H9 (cell line): ENCODE results near the gene DYNC1H1. TPM values are rescaled to one million over a fixed set of nuclear protein-coding genes. Genes with fewer than 3 reads are reported as not detected.

ENCODE experiments used
- DNase-seq: peaks from one replicate; pipeline ENCODE4 v3.0.0-alpha.2; 2017
- H2AFZ ChIP-seq: one replicate; pipeline ENCODE4 v1.6.1; 2013; ENCODE audit warnings: mild to moderate bottlenecking, low read length, control low read depth, moderate library complexity
- H2AK5ac ChIP-seq: 2 replicates; pipeline ENCODE4 v1.6.1; 2013; ENCODE audit warnings: low read length, control low read depth, mixed read lengths; ENCODE audit not compliant: insufficient read length
- H2BK120ac ChIP-seq: one replicate; pipeline ENCODE4 v1.6.1; 2013; ENCODE audit warnings: low read depth, mild to moderate bottlenecking, low read length, control low read depth, inconsistent platforms; ENCODE audit not compliant: poor library complexity, severe bottlenecking
- H2BK12ac ChIP-seq: 2 replicates; pipeline ENCODE4 v1.6.1; 2013; ENCODE audit warnings: low read length, control low read depth, mixed read lengths, low read depth; ENCODE audit not compliant: insufficient read length
- H2BK15ac ChIP-seq: 2 replicates; pipeline ENCODE4 v1.6.1; 2013; ENCODE audit warnings: low read depth, low read length, control low read depth
- H2BK20ac ChIP-seq: one replicate; pipeline ENCODE4 v1.6.1; 2013; ENCODE audit warnings: low read depth, mild to moderate bottlenecking, low read length, control low read depth, inconsistent platforms; ENCODE audit not compliant: poor library complexity, severe bottlenecking
- H2BK5ac ChIP-seq: 2 replicates; pipeline ENCODE4 v1.6.1; 2013; ENCODE audit warnings: low read length, control low read depth, mixed read lengths; ENCODE audit not compliant: insufficient read length
- H3K14ac ChIP-seq: 2 replicates; pipeline ENCODE4 v1.6.1; 2013; ENCODE audit warnings: low read length, control low read depth; ENCODE audit not compliant: insufficient read depth
- H3K18ac ChIP-seq: 2 replicates; pipeline ENCODE4 v1.6.1; 2013; ENCODE audit warnings: low read depth, mild to moderate bottlenecking, mixed read lengths, low read length, control low read depth; ENCODE audit not compliant: insufficient read length
- H3K23ac ChIP-seq: 2 replicates; pipeline ENCODE4 v1.6.1; 2013; ENCODE audit warnings: low read length, control low read depth, mixed read lengths, low read depth; ENCODE audit not compliant: insufficient read length
- H3K23me2 ChIP-seq: 2 replicates; pipeline ENCODE4 v1.6.1; 2013; ENCODE audit warnings: low read depth, mild to moderate bottlenecking, mixed read lengths, low read length, control low read depth; ENCODE audit not compliant: insufficient read length, poor library complexity, severe bottlenecking
- H3K27ac ChIP-seq: 2 replicates; pipeline ENCODE4 v1.5.1; 2013; ENCODE audit warnings: low read length, control low read depth, mixed read lengths, low read depth; ENCODE audit not compliant: insufficient read length
- H3K27me3 ChIP-seq: 2 replicates; pipeline ENCODE4 v1.6.1; 2013; ENCODE audit warnings: low read length, control low read depth, inconsistent platforms; ENCODE audit not compliant: insufficient read depth
- H3K4ac ChIP-seq: 2 replicates; pipeline ENCODE4 v1.6.1; 2013; ENCODE audit warnings: low read depth, mild to moderate bottlenecking, control low read depth, inconsistent platforms, low read length, moderate library complexity
- H3K4me1 ChIP-seq: 2 replicates; pipeline ENCODE4 v1.6.1; 2013; ENCODE audit warnings: low read length, control low read depth, inconsistent platforms; ENCODE audit not compliant: insufficient read depth
- H3K4me2 ChIP-seq: 2 replicates; pipeline ENCODE4 v1.6.1; 2013; ENCODE audit warnings: low read length, control low read depth, mixed read lengths; ENCODE audit not compliant: insufficient read length, insufficient read depth
- H3K56ac ChIP-seq: 2 replicates; pipeline ENCODE4 v1.6.1; 2013; ENCODE audit warnings: low read depth, mild to moderate bottlenecking, mixed read lengths, low read length, control low read depth; ENCODE audit not compliant: insufficient read length
- H3K79me1 ChIP-seq: 2 replicates; pipeline ENCODE4 v1.6.1; 2013; ENCODE audit warnings: low read depth, mild to moderate bottlenecking, moderate library complexity, low read length, control low read depth, inconsistent platforms; ENCODE audit not compliant: insufficient read depth, poor library complexity, severe bottlenecking
- H3K79me2 ChIP-seq: 2 replicates; pipeline ENCODE4 v1.6.1; 2013; ENCODE audit warnings: low read length, control low read depth, inconsistent platforms; ENCODE audit not compliant: insufficient read depth
- H3K9ac ChIP-seq: 2 replicates; pipeline ENCODE4 v1.6.1; 2013; ENCODE audit warnings: low read length, control low read depth, mixed read lengths; ENCODE audit not compliant: insufficient read length; ENCODE audit errors: extremely low read depth
- H3K9me3 ChIP-seq: one replicate; pipeline ENCODE4 v1.6.1; 2013; ENCODE audit warnings: low read depth, low read length, inconsistent platforms; ENCODE audit not compliant: control insufficient read depth
- H3T11ph ChIP-seq: one replicate; pipeline ENCODE4 v1.6.1; 2013; ENCODE audit warnings: mild to moderate bottlenecking, low read length, control low read depth, inconsistent platforms
- H4K20me1 ChIP-seq: one replicate; pipeline ENCODE4 v1.6.1; 2013; ENCODE audit not compliant: control insufficient read depth, insufficient read length, insufficient read depth
- H4K5ac ChIP-seq: 2 replicates; pipeline ENCODE4 v1.6.1; 2013; ENCODE audit warnings: low read depth, mild to moderate bottlenecking, mixed read lengths, low read length, control low read depth; ENCODE audit not compliant: insufficient read length
- H4K8ac ChIP-seq: replicated peaks from 2 replicates; pipeline ENCODE4 v1.6.1; 2013; ENCODE audit warnings: low read length, control low read depth, mixed read lengths, low read depth; ENCODE audit not compliant: insufficient read length
- H4K91ac ChIP-seq: 2 replicates; pipeline ENCODE4 v1.6.1; 2013; ENCODE audit warnings: low read depth, mild to moderate bottlenecking, moderate library complexity, mixed read lengths, low read length, control low read depth; ENCODE audit not compliant: insufficient read length
- H3K27ac Mint-ChIP-seq, 3 experiments: 2 replicates in 2 of 3; 3 replicates in 1 of 3; pipeline ENCODE4 v1.8.0; 2020 to 2021; ENCODE audit warnings: mixed read lengths in 3 of 3, mild to moderate bottlenecking in 1 of 3, moderate library complexity in 1 of 3
- H3K27me3 Mint-ChIP-seq: 2 replicates; pipeline ENCODE4 v1.8.0; 2021; ENCODE audit warnings: low read depth, mild to moderate bottlenecking, moderate library complexity, mixed read lengths
- H3K36me3 Mint-ChIP-seq, 3 experiments: 2 replicates in 2 of 3; 3 replicates in 1 of 3; pipeline ENCODE4 v1.8.0; 2020 to 2021; ENCODE audit warnings: low read depth in 3 of 3, mixed read lengths in 3 of 3; ENCODE audit not compliant: insufficient read depth in 1 of 3
- H3K4me1 Mint-ChIP-seq, 2 experiments: 2 replicates each; pipeline ENCODE4 v1.8.0; 2020; ENCODE audit warnings: mixed read lengths in 2 of 2
- H3K4me3 Mint-ChIP-seq, 2 experiments: 2 replicates in 1 of 2; 3 replicates in 1 of 2; pipeline ENCODE4 v1.8.0; 2020 to 2021; ENCODE audit warnings: mild to moderate bottlenecking in 2 of 2, mixed read lengths in 2 of 2, moderate library complexity in 1 of 2
- H3K9me3 Mint-ChIP-seq, 2 experiments: 2 replicates in 1 of 2; 3 replicates in 1 of 2; pipeline ENCODE4 v1.8.0; 2020; ENCODE audit warnings: mild to moderate bottlenecking in 2 of 2, mixed read lengths in 2 of 2, moderate library complexity in 1 of 2
- CTCF ChIP-seq: fragments of 200-600 bp; sonication (generic); conservative IDR thresholded peaks from 3 replicates; pipeline ENCODE4 v1.8.0; 2021; ENCODE audit warnings: antibody characterized with exemption, mild to moderate bottlenecking
- WGBS: extraction: QIAGEN DNeasy Blood & Tissue Kit; methylation state at CpG from one replicate; pipeline ENCODE4 v1.1.7; 2013; ENCODE audit warnings: missing lambda C conversion rate, low lambda C conversion rate, mixed read lengths; ENCODE audit not compliant: insufficient read length; ENCODE audit errors: extremely low coverage; 5-methylcytosine and 5-hydroxymethylcytosine counted together
- total RNA-seq: library from RNA; stranded (reverse); gene quantifications from 2 replicates; pipeline ENCODE4 v1.2.1, GENCODE V29; 2021

Gene DYNC1H1
- total RNA-seq, 1 experiment from 2014 or later: 359 TPM

- no peak overlapping the region for H3K56ac ChIP-seq
- TF ChIP-seq CTCF: no peak
- no peak overlapping the region for H2BK15ac ChIP-seq
- no peak overlapping the region for H2AFZ ChIP-seq
- H4K5ac ChIP-seq: no peak overlapping the region
- Mint-ChIP-seq H3K9me3 (no peaks in the 10 kb centered on the region), H3K27me3 (peaks cover 9% of the 10 kb centered on the region), H3K36me3 (peaks cover 12 to 24% (median 19%) of the 10 kb centered on the region in 3 experiments), H3K27ac (peak overlapping the region; percentile 3 to 59 (median 39); a peak in 3 of 7 replicates), H3K4me3 (peak overlapping the region in 1 of 2 experiments; percentile 7; a peak in 1 of 5 replicates), H3K4me1 (peaks cover 24 to 26% of the 10 kb centered on the region in 2 experiments)
- H3T11ph ChIP-seq: no peak overlapping the region
- no peaks in the 10 kb centered on the region; the same call in 1 of the 2 replicates for H3K4me1 ChIP-seq
- WGBS: no CpG with 5 or more reads among the region's 4 CpGs
- no peaks in the 10 kb centered on the region for H3K9me3 ChIP-seq
- no peak overlapping the region for H4K91ac ChIP-seq
- H3K9ac ChIP-seq: no peak overlapping the region
- no peaks in the 10 kb centered on the region for H4K20me1 ChIP-seq
- H2BK12ac ChIP-seq: no peak overlapping the region
- H3K79me2 ChIP-seq: peaks cover 41% of the 10 kb centered on the region; the same call in 1 of the 2 replicates
- H3K23me2 ChIP-seq: peaks cover 14% of the 10 kb centered on the region
- no peak overlapping the region for H3K4me2 ChIP-seq
- H3K23ac ChIP-seq: no peak overlapping the region
- H3K4ac ChIP-seq: no peak overlapping the region
- H3K79me1 ChIP-seq: peaks cover 4% of the 10 kb centered on the region
- H2BK20ac ChIP-seq: no peak overlapping the region
- H2BK5ac ChIP-seq: no peak overlapping the region
- H3K18ac ChIP-seq: no peak overlapping the region
- no peak for DNase-seq
- H4K8ac ChIP-seq: no peak overlapping the region
- H2BK120ac ChIP-seq: no peak overlapping the region
- no peak overlapping the region for H3K14ac ChIP-seq
- no peak overlapping the region for H2AK5ac ChIP-seq
- no peak overlapping the region for H3K27ac ChIP-seq
- H3K27me3 ChIP-seq: peaks cover 2% of the 10 kb centered on the region; the same call in 1 of the 2 replicates
Measured at GRCh38 chr14:101968186-101968585, 3.8 kb downstream of the DYNC1H1 start.
